Measurements from ENCODE around the gene CSTF1.

CSTF1 gene

DNA sequence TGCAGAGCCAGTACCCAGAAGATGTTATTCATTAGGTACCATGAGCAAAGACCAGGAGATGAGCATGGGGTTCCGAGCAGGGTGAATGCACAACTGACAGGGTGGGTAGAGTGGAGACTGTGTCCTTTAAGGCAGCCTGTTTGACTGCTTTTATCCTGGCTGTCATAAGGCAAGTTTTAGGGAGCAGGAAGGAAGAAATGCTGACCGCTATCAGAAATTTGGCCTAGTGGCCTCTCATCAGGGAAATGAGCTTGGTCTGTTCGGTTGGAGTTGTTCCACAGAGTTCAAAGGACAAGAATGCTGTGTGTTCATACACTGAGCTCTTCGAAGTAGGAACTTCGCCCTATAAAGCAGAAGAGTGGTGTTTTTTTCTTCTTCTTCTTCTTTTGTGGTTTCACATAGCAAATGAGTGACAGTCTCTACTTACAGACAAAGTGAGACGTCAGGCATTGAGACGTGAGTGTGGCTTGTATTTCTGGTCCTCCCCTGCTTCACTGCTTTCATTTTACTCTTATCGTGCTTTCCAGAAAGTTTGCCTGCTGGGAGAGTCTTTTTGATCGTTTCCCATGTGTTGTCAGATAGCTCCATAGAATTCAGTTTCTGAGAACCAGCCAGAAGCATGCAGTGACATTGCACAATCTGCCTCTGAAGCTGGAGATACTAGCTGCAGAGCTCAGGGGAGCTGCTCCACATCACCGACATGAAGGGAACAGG is 19.5 kb downstream of the CSTF1 start, which contains the start of gene CASS4:
CASS4 (plus strand) TSS at position 502 of the 714 bp plus-strand sequence; CDS start at position 701, 199 bp downstream.
- Histone ChIP-seq H3K4me2 (ENCODE audit: low read depth, low read length, poor library complexity, severe bottlenecking) (peak within 1 kb of the TSS; percentile 55), H3K27me3 (ENCODE audit: insufficient read depth, low read length, poor library complexity, severe bottlenecking) (no peaks in the 10 kb centered on the region), H3K9me2 (replicated peaks; ENCODE audit: low read depth, low read length) (no peaks in the 10 kb centered on the region), H3F3A (ENCODE audit: low read depth) (no peaks in the 10 kb centered on the region), H3K4me3 (ENCODE audit: low read length, poor library complexity, severe bottlenecking) (peak within 1 kb of the TSS; percentile 58), H4K20me1 (ENCODE audit: insufficient read depth, low read length, poor library complexity, severe bottlenecking) (peaks cover 2% of the 10 kb centered on the region), H3K79me2 (ENCODE audit: insufficient read depth, low read length) (peaks cover under 1% of the 10 kb centered on the region; the same call in 1 of the 2 replicates), H2AFZ (ENCODE audit: low read length) (no peak within 1 kb of the TSS), H3K9me3 (ENCODE audit: insufficient read depth, low read depth, low read length) (no peaks in the 10 kb centered on the region), H3K36me3 (ENCODE audit: insufficient read depth, low read length) (peaks cover 15% of the 10 kb centered on the region; the same call in 1 of the 2 replicates), H3K4me1 (ENCODE audit: insufficient read depth, low read length, poor library complexity, severe bottlenecking) (peaks cover 5% of the 10 kb centered on the region), H3K9ac (ENCODE audit: low read depth, low read length, poor library complexity, severe bottlenecking) (peak within 1 kb of the TSS; percentile 5)
- no peak for TF ChIP-seq EZH2phosphoT487 (IDR thresholded peaks at IDR 0.05; ENCODE audit: borderline replicate concordance)
- TF ChIP-seq, protein P1, sequence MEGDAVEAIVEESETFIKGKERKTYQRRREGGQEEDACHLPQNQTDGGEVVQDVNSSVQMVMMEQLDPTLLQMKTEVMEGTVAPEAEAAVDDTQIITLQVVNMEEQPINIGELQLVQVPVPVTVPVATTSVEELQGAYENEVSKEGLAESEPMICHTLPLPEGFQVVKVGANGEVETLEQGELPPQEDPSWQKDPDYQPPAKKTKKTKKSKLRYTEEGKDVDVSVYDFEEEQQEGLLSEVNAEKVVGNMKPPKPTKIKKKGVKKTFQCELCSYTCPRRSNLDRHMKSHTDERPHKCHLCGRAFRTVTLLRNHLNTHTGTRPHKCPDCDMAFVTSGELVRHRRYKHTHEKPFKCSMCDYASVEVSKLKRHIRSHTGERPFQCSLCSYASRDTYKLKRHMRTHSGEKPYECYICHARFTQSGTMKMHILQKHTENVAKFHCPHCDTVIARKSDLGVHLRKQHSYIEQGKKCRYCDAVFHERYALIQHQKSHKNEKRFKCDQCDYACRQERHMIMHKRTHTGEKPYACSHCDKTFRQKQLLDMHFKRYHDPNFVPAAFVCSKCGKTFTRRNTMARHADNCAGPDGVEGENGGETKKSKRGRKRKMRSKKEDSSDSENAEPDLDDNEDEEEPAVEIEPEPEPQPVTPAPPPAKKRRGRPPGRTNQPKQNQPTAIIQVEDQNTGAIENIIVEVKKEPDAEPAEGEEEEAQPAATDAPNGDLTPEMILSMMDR (conservative IDR thresholded peaks at IDR 0.05; ENCODE audit: low read length): no peak

DNA sequence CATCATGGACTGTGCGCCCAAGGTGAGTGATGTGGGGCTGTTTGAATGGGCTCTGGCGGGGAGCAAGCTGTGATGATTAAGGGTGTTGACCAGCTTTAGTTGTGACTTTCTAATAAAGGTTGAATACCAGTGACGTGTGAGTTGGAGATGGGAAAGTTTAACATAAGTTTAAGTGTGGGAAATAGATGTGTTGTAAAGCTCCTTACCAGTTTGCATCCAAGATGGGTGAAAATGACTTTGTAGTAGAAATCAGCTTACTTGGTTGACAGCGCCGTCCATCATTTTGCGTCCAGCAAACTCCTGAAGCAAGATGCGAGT is 20.0 kb downstream of the CSTF1 start:
- H4K20me1 ChIP-seq (ENCODE audit: insufficient read depth, low read length, poor library complexity, severe bottlenecking): no peaks in the 10 kb centered on the region
- peak overlapping the region; percentile 55 for H3K4me2 ChIP-seq (ENCODE audit: low read depth, low read length, poor library complexity, severe bottlenecking)
- no peaks in the 10 kb centered on the region for H3K79me2 ChIP-seq (ENCODE audit: insufficient read depth, low read length)
- H3K9me2 ChIP-seq (replicated peaks; ENCODE audit: low read depth, low read length): no peaks in the 10 kb centered on the region
- H2AFZ ChIP-seq (ENCODE audit: low read length): no peak overlapping the region
- H3K27me3 ChIP-seq (ENCODE audit: insufficient read depth, low read length, poor library complexity, severe bottlenecking): no peaks in the 10 kb centered on the region
- H3K36me3 ChIP-seq (ENCODE audit: insufficient read depth, low read length): peaks cover 9% of the 10 kb centered on the region; the same call in 1 of the 2 replicates
- peak overlapping the region; percentile 58 for H3K4me3 ChIP-seq (ENCODE audit: low read length, poor library complexity, severe bottlenecking)
- H3K9me3 ChIP-seq (ENCODE audit: insufficient read depth, low read depth, low read length): no peaks in the 10 kb centered on the region
- H3F3A ChIP-seq (ENCODE audit: low read depth): no peaks in the 10 kb centered on the region
- peaks cover 5% of the 10 kb centered on the region for H3K4me1 ChIP-seq (ENCODE audit: insufficient read depth, low read length, poor library complexity, severe bottlenecking)
- no peak overlapping the region for H3K9ac ChIP-seq (ENCODE audit: low read depth, low read length, poor library complexity, severe bottlenecking)
- no peak for TF ChIP-seq EZH2phosphoT487 (IDR thresholded peaks at IDR 0.05; ENCODE audit: borderline replicate concordance)
- TF ChIP-seq, protein P1 (conservative IDR thresholded peaks at IDR 0.05; ENCODE audit: low read length): no peak

DNA sequence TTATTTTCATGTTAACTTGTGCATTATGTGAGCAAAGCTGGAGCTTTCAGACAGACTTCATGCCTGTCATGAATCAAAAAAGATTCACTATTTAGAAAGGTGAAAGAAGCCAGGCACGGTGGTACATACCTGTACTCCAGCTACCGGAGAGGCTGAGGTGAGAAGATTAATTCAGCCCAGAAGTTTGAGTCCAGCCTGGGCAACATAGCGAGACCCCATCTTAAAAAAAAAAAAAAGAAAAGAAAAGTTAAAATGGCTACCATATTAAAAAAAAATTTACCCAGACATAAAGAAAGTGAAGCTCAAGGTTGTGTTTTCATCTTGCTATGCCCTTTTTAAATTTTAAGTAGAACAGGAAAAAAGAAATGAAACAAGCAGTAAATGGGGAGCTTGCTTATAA is 20.5 kb downstream of the CSTF1 start:
- Histone ChIP-seq H4K20me1 (ENCODE audit: insufficient read depth, low read length, poor library complexity, severe bottlenecking) (no peaks in the 10 kb centered on the region), H3F3A (ENCODE audit: low read depth) (no peaks in the 10 kb centered on the region), H2AFZ (ENCODE audit: low read length) (no peak overlapping the region), H3K9me3 (ENCODE audit: insufficient read depth, low read depth, low read length) (no peaks in the 10 kb centered on the region), H3K4me3 (ENCODE audit: low read length, poor library complexity, severe bottlenecking) (no peak overlapping the region), H3K9ac (ENCODE audit: low read depth, low read length, poor library complexity, severe bottlenecking) (no peak overlapping the region), H3K9me2 (replicated peaks; ENCODE audit: low read depth, low read length) (no peaks in the 10 kb centered on the region), H3K36me3 (ENCODE audit: insufficient read depth, low read length) (peaks cover 4% of the 10 kb centered on the region; the same call in 1 of the 2 replicates), H3K4me2 (ENCODE audit: low read depth, low read length, poor library complexity, severe bottlenecking) (no peak overlapping the region), H3K4me1 (ENCODE audit: insufficient read depth, low read length, poor library complexity, severe bottlenecking) (peaks cover 9% of the 10 kb centered on the region), H3K27me3 (ENCODE audit: insufficient read depth, low read length, poor library complexity, severe bottlenecking) (no peaks in the 10 kb centered on the region), H3K79me2 (ENCODE audit: insufficient read depth, low read length) (no peaks in the 10 kb centered on the region)
- TF ChIP-seq, protein P1 (conservative IDR thresholded peaks at IDR 0.05; ENCODE audit: low read length): no peak
- no peak for TF ChIP-seq EZH2phosphoT487 (IDR thresholded peaks at IDR 0.05; ENCODE audit: borderline replicate concordance)
